Astrocyte of the cerebellum (primary cell): ENCODE measurements around the gene GLE1.
"Not testable (repeated sequence)": the region's sequence is repeated elsewhere in the genome, so short reads cannot be mapped to it uniquely, and the experiment has no call there.

ENCODE experiments used
- DNase-seq: peaks from one replicate; pipeline ENCODE4 v3.0.0-alpha.2; 2011; ENCODE audit warnings: low read depth
- H3K4me3 ChIP-seq: 2 replicates; pipeline ENCODE4 v1.5.1; 2011; ENCODE audit warnings: mild to moderate bottlenecking, low read depth, low read length, moderate library complexity
- in situ Hi-C: cut with HindIII; loops from 2 replicates; pipeline ENCODE4 v1.10.0; 2017; ENCODE audit warnings: low sequenced_read_pairs
- TF ChIP-seq, protein P1 (sequence below): IDR thresholded peaks from 2 replicates; pipeline ENCODE4 v1.5.1; 2012; ENCODE audit warnings: low read length, low read depth, moderate library complexity, mild to moderate bottlenecking; ENCODE audit errors: missing control alignments

The GLE1 gene

GRCh38 chr9:128494746-128495129 lies 9.8 kb upstream of the GLE1 start:
- in situ Hi-C loops = no loop called here
- TF ChIP-seq, protein P1, sequence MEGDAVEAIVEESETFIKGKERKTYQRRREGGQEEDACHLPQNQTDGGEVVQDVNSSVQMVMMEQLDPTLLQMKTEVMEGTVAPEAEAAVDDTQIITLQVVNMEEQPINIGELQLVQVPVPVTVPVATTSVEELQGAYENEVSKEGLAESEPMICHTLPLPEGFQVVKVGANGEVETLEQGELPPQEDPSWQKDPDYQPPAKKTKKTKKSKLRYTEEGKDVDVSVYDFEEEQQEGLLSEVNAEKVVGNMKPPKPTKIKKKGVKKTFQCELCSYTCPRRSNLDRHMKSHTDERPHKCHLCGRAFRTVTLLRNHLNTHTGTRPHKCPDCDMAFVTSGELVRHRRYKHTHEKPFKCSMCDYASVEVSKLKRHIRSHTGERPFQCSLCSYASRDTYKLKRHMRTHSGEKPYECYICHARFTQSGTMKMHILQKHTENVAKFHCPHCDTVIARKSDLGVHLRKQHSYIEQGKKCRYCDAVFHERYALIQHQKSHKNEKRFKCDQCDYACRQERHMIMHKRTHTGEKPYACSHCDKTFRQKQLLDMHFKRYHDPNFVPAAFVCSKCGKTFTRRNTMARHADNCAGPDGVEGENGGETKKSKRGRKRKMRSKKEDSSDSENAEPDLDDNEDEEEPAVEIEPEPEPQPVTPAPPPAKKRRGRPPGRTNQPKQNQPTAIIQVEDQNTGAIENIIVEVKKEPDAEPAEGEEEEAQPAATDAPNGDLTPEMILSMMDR = no peak
- DNase-seq = no peak
- no peak overlapping the region for H3K4me3 ChIP-seq

GRCh38 chr9:128495296-128495695 lies 9.2 kb upstream of the GLE1 start:
- no peak overlapping the region for H3K4me3 ChIP-seq
- no peak for DNase-seq
- TF ChIP-seq, protein P1 = no peak
- in situ Hi-C loops = no loop called here

- TF ChIP-seq, protein P1 = no peak
- no peak overlapping the region for H3K4me3 ChIP-seq
- no peak for DNase-seq
- in situ Hi-C loops = no loop called here
These were observed 8.6 kb upstream of the GLE1 start for GRCh38 chr9:128495804-128496417.

- no peak for DNase-seq
- TF ChIP-seq, protein P1 = no peak
- in situ Hi-C loops = no loop called here
- H3K4me3 ChIP-seq = no peak overlapping the region
These were observed 6.5 kb upstream of the GLE1 start for GRCh38 chr9:128497824-128498610.

- TF ChIP-seq, protein P1 = no peak
- in situ Hi-C loops = no loop called here
These were observed 5.6 kb upstream of the GLE1 start for GRCh38 chr9:128498911-128499310.

GRCh38 chr9:128499920-128500319 lies 4.6 kb upstream of the GLE1 start:
- in situ Hi-C loops = no loop called here
- no peak overlapping the region for H3K4me3 ChIP-seq
- DNase-seq = no peak
- TF ChIP-seq, protein P1 = no peak

More at GRCh38 chr9:128498911-128499310, 5.6 kb upstream of the GLE1 start:
- no peak for DNase-seq
- no peak overlapping the region for H3K4me3 ChIP-seq

- H3K4me3 ChIP-seq, DNase-seq, in situ Hi-C loops: not testable (repeated sequence)
These were observed 1.1 kb upstream of the GLE1 start for GRCh38 chr9:128503415-128503825.
